GM19455 (cell line): ENCODE data around the gene ARHGAP24.
"Not testable (repeated sequence)": the region's sequence is repeated elsewhere in the genome, so short reads cannot be mapped to it uniquely, and the experiment has no call there.

Experiments
- ATAC-seq: cut with Tn5 transposase; IDR thresholded peaks from one replicate; pipeline ENCODE4 v1.9.1; 2021; ENCODE audit not compliant: unreplicated experiment

The ARHGAP24 gene

GRCh38 chr4:85836588-85837438 is 361.9 kb downstream of the ARHGAP24 start:
- no peak for ATAC-seq

- no peak for ATAC-seq
Measured at GRCh38 chr4:85837439-85837733, 362.4 kb downstream of the ARHGAP24 start.

DNA sequence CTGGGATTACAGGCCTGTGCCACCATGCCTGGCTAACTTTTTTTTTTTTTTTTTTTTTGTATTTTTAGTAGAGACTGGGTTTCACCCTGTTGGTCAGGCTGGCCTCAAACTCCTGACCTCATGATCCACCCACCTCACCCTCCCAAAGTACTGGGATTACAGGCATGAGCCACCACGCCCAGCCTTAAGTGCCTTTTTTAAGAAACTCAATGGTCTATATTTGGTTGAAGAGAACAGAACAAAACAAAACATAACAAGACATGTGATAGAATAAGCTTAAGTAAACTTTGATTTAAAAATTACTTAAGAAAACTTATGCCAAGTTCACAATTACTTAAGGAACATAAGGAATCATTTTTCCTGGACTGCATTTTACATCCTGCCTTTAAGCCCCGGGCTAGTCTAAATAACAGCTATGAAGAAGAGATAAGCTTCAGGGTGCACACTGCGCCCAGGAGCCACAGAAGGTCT is 365.1 kb downstream of the ARHGAP24 start:
- ATAC-seq: not testable (repeated sequence)

DNA sequence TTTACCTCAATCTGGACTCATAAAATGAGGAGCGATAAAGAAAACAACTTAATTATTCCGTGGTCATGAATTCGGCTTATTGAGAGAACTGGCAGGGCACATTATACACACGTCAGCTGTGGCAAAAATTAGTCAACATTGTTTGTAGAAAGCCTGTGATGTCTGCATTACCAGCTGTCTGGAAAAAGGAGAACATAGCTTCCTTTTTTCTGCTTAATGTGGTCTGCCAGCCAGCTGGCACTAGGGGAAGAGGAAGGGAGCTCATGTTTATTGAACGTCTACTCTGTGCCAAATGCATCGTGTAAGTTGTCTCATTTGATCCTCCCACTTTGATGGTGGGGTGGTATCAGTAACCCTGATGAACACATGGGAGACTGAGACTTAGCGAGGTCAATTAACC is 367.6 kb downstream of the ARHGAP24 start:
- ATAC-seq: no peak

DNA sequence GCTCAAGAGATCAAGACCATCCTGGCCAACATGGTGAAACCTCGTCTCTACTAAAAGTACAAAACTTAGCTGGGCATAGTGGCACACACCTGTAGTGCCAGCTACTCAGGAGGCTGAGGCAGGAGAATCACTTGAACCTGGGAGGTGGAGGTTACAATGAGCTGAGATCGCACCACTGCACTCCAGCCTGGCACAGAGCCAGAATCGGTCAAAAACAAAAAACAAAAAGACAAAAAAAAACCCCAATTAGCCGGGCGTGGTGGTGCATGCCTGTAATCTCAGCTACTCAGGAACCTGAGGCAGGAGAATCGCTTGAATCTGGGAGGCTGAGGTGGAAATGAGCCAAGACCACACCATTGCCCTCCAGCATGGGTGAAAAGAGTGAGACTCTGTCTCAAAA is 378.8 kb downstream of the ARHGAP24 start:
- ATAC-seq: not testable (repeated sequence)

- ATAC-seq: no peak
Measured at GRCh38 chr4:85854546-85854945, 379.6 kb downstream of the ARHGAP24 start.

DNA sequence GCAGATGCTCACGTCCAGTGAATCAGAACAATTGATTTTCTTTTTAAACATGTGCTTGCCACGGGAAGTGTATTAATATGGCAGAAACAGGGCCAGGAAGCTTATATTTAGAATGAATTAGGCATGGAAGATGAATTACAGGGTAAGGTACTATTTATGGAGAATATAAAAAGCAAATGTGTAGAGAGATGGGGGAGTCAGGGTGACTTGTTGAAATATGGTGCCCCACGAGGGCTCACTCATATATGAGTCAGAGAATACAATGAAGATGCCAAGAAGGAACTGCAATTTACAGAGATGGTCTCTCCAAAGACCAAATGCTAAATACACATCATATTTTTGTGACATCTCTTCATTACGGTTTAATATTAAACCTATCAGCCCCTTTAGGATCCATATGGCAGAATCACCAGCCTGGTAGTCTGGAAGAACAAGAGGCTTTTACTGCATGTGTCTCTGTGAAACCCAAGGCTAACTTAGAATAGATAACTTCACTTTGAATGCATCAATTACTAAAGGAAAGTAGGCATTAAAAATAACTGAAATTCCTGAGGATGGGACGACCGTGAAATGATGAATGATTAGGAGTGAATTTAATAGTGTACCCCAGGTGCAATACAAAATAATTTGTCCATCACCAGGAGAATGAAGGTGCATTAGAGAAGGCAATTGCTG is 385.3 kb downstream of the ARHGAP24 start:
- ATAC-seq: no peak

GRCh38 chr4:85861064-85861765 is 386.3 kb downstream of the ARHGAP24 start:
- no peak for ATAC-seq

- no peak for ATAC-seq
Measured at GRCh38 chr4:85862896-85863295, 387.9 kb downstream of the ARHGAP24 start.

DNA sequence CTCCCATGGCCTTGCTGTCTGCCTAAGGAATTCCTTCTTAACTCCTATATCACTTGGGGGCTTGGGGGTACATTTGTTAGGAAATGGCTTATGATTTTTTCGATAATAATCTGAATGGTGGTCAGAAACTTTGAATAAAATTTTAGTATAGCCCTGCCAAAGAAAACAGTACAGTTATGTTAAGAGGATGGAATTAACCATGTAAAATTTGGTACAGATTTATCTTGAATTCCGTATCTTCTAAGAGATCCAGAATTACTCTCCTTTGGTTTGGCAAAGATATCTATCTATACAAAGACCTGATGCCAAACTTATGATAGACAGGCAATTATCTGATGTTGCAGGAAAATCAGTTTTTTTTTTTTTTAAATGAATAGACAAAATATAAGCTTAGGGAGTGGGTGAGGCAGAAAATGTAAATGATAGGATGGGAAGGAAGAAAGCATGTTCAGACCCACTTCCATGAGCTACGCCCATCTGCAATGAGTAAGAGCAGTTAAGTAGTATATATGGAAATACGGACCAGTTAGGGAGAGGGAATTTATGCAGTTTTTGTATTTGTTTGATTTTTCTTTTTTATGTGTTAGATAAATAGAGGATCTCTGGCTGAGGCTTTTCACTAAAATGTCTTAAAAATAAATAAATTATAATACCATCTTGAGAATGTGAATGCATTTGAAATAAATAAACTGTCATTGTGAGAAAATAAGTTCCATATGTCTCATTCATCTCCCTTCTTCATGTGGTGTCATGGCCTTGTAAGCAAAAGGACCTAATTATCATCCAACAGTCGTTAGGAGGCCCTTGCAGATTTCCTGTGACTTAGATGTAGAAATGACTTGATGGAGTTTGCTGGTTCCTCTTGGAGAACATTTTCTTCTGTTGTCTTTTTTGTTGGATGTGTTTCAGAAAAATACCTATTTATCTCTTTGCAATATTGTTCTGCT is 389.6 kb downstream of the ARHGAP24 start:
- ATAC-seq: no peak

DNA sequence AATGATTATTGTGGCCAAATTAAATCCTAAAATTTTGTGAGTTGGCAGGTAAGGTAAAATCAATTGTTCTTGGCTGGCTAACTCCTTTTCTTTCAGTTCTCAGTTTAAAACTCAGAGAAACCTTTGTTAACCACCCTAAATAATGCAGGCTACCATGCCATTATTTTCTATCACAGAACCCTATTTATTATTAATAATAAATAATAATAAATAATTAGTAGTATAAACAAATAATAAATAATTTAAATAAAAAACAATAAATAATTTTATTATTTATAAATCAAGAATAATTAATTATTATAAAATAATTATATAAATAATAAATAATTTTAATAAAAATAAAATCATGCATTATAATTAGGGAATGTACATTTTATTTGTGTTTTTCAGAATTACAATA is 390.3 kb downstream of the ARHGAP24 start:
- ATAC-seq: no peak

DNA sequence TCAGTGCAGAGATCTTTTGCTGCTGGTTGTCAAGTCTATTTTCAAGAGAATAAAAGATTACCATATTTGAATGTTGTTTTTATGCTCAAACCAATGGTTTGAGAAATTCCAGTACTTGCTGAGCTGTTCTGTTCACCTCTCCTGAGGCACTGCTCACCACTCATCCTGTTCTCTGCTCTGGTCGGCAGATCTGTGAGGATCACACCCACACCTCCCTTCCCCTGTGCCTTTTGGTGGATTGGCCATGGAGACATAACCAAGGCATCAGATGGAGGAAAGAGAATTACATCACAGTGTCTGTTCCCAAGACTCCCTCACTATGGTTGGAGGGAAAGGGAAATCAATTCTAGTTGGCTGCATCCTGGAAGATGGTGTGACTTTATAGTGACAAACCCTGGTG is 391.6 kb downstream of the ARHGAP24 start:
- no peak for ATAC-seq

DNA sequence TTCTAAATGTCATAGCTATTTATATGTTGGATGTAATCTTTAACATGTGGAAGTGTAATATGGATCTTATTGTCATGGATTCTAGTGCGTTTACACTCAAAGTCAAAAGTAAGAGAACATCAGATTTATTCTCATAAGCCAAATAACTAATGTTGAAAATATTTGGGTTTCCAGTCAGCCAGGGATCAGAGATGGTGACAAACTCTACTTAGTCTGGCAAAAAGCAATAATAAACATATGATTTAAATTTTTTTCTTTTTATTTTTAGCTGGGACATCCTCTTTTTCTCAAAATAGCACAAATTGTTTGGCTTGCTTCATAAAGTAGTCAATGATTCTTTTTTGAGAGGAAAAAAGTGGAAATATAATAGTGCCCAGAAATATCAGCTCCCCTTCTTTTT is 392.3 kb downstream of the ARHGAP24 start:
- ATAC-seq: no peak

GRCh38 chr4:85869181-85869580 is 394.2 kb downstream of the ARHGAP24 start:
- ATAC-seq: no peak

- no peak for ATAC-seq
Measured at GRCh38 chr4:85870298-85871083, 395.5 kb downstream of the ARHGAP24 start.

GRCh38 chr4:85873566-85873965 is 398.6 kb downstream of the ARHGAP24 start:
- ATAC-seq: no peak

GRCh38 chr4:85879518-85879917 is 404.6 kb downstream of the ARHGAP24 start:
- ATAC-seq: no peak

- ATAC-seq: no peak
Measured at GRCh38 chr4:85883180-85883579, 408.2 kb downstream of the ARHGAP24 start.

- no peak for ATAC-seq
Measured at GRCh38 chr4:85884251-85884650, 409.3 kb downstream of the ARHGAP24 start.

GRCh38 chr4:85886665-85887064 is 411.7 kb downstream of the ARHGAP24 start:
- ATAC-seq: no peak
